Medulla oblongata (tissue), 1 donor: Measurements from ENCODE around the gene AJUBA.
"Not testable (repeated sequence)": the region's sequence is repeated elsewhere in the genome, so short reads cannot be mapped to it uniquely, and the experiment has no call there.

Experiments
- DNase-seq: peaks from one replicate; pipeline ENCODE4 v3.0.0-alpha.2; 2015; ENCODE audit errors: extremely low spot score

Gene AJUBA

DNA sequence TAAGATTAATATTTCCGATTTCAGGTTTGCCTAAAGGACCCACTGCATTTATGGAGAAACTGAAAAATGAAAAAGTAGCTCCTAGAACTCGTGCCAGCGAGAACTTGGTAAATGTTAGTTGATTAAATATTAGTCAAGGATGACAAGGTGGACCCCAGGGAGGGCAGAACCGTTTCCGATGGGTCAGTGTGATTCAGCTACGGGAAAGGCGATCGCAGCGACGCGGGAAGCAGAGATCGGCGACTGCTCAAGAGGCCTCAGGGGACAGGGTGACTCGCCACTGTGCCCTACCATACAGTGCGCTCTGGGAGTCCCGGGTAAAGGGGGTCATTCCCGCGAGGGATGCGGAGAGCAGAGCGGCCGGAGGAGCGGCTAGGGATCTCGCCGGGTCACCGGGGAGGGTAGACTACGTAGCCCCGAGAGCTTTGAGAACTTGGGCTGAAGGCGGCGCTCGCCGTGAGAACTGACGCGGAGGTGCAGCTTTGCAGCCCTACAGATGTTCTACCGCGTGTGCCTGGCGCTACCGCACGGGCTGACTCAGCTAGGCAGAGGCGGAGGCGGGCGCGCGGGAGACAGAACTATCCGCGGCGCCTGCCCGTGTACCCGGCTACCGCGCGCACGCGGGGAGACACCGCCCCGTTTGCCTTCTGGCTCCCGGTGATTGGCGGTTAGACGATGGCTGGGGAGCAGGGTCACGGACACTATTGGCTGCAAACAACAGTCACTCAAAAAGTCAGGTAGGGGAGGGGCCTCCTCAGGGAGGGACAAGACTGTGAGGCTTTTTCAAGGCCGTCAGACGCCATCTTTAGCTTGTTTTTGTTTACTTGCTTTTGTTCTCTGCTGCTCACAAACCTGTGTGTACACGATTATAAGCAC, 24.4 kb upstream of the AJUBA start:
- peak; percentile 99 for DNase-seq

GRCh38 chr14:23006188-23006534, 23.8 kb upstream of the AJUBA start:
- no peak for DNase-seq

- DNase-seq = no peak
These were observed 23.3 kb upstream of the AJUBA start for GRCh38 chr14:23005451-23006187.

DNA sequence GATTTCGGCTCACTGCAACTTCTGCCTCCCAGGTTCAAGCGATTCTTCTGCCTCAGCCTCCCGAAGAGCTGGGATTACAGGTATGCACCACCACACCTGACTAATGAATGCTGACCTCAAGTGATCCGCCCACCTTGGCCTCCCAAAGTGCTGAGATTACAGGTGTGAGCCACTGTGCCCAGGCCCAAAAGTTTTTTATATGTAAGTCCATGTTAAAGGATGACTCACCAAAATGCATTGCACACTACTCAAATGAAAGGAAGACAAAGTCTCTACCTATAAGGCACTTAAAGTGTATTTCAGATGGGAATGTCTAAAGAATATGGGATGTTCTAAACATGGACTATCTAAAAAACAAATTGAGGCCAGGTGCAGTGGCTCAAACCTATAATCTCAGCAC, 21.9 kb upstream of the AJUBA start:
- DNase-seq = not testable (repeated sequence)

DNA sequence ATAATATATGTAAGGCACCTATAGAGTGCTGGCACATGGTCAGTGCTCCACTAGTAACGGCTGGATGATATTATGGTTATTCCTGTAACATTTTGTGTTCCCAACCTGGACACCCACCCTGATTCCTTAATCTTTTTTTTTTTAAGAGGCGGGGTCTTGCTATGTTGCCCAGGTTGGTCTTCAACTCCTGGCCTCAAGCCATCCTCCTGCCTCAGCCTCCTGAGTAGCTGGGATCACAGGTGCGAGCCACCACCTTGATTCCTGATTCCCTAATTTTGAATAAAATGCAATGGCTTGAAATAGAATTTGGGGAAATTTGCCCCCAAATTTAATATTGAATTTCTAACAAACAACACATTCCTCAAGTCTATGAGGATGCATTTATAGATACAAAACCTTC, 20.2 kb upstream of the AJUBA start:
- no peak for DNase-seq

GRCh38 chr14:23000860-23001259, 18.5 kb upstream of the AJUBA start:
- DNase-seq = no peak

GRCh38 chr14:22998329-22999012, 16.1 kb upstream of the AJUBA start:
- no peak for DNase-seq

DNA sequence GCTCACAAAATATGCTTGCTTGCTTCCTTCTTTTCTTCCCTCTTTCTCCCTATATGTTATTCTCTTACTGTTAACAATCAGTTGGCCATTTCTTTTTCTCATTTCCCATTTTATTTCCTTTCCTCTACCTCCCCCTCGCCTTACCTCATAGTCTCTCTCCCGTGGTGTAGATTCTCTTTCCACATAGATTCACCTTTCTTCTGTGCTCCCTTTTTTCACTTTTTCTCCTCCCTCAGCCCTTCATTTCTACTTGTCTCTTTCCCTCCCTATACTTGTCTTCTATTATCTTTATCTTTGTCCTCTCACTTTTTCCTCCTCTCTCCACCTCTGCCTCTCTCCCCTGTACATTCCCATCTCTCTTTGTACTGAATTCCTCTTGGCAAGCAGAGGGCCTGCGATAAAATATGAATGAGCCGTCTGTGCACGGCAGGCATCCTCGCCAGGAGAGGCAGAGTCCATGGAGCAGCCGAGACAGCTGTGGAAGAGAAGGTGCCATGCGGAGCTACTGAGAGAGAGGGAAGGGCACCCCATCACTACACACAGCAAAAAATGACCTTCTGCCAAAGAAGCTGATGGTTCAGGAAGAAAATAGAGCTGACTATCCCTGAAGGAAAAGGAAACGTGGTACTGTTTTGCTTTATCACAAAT, 15.4 kb upstream of the AJUBA start:
- no peak for DNase-seq

DNA sequence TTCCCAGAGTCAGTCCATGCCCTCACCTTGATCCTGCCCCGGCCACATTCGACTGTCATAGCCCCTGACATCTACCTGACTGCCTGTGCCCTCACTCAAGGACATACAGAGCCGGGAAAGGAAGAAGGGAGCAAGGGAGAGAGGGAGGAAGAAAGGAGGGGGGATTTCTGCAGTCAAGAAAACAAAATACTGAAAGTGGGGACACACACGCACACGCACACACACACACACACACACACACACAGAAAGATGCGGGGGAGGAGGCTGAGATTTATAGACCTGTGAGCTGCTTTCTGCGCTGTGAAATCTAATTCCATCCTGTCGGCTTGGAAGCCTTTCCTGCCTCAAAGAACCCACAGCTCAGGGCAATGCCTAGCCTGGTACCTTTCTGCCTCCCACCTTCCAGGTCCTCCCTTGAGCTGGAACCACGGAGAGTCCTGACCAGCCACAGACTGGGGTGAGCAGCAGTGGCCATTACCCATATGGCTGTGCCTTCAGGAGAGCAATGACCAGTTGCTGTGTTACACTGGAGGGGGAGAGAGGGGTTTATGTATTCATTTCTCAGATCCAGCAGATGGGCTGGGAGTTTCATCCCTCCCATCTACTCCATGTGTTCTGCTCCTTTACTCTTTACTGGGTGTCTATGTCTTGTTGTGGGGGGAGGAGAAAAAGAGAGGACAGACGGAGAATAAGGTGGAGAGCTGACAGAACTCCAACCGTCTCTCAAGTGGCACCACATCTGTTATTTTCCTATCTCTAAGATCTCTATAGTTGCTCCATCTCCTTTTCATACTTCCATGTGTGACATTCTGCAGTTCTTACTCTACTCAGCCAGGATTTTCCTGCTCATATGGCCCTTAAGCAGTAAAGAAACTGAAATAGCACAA, 14.7 kb upstream of the AJUBA start:
- DNase-seq = no peak

DNA sequence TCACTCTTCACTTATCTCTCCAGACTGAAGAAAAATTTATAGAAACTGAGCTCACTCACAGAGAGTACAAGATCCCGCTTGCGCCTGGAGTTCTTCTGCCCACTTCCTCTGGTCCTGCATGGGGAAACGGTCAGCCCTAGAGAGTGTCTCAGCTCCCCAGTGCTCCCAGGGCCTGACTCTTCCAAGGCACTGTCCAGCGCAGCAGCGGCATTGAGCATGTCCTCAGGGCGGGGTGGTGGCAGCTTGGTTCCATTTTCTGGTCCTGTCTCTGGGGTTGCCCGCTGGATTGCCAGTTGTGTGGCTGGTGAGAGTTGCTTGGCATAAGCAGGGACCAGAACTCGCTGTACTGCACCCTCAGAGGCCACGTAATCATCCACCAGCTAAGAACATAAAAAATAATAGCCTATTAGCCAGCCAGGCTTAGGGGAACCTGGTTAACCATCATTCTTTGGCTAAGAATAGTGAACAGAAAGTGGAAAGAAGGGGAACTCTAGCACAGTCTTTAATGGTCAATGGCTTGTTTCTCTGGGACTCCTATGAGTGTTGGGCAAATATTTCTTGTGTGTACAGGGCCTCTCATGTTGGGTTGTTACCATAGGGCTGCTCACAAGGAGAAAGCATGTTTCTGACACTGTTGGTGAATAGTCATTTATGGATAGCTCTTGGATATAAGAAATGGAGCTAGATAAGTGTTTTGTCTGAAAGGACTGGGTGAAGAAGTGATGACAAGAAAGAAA, 13.7 kb upstream of the AJUBA start:
- DNase-seq = no peak

- DNase-seq = no peak
These were observed 12.5 kb upstream of the AJUBA start for GRCh38 chr14:22994762-22995275.

GRCh38 chr14:22993517-22993916, 11.2 kb upstream of the AJUBA start:
- DNase-seq = no peak

GRCh38 chr14:22991852-22992251, 9.5 kb upstream of the AJUBA start:
- no peak for DNase-seq

DNA sequence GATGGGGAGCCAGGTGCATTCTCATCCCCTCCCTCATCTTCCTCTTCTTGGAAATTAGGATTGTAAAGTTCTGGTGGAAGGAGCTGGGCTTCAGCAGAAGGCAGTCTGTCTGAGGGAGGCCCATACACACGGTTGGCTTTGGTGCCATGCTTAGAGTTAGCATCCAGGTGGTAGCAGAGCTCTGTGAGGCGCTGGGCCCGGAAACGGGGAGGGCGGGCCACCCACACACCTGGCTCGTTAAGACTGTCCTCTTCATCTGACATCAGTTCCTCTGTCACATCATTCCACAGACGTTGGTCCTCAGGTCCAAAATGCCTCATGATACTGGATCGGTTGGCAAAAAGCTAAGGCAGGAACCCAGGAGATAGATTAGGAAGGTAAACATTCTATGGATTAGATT, 4.9 kb upstream of the AJUBA start:
- no peak for DNase-seq

DNA sequence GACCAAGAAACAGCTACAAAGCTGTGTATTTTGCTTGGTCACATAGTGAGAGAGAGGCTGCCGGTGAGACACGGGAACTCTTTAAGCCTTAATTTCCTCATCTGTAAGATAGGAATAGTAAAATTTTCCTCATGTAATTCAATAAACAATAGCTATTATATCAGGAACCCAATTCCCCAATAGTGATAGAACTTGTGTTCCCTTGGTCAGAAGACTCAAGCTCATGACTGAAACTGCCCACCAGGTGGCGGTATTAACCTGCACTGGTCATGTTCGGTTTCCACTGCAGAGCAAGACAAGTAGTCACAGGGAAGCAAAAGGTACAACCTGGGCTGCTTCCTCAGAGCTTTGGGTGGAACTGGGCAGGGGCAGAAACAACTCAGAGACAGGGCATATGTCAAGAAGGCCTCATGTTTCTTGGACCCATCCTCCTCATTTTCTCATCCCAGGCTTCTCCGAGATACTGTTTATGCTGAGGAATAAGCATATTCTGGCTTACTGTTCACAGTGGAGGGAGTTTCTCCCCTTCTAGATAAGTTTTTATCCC, 4.2 kb upstream of the AJUBA start:
- peak; percentile 96 for DNase-seq

DNA sequence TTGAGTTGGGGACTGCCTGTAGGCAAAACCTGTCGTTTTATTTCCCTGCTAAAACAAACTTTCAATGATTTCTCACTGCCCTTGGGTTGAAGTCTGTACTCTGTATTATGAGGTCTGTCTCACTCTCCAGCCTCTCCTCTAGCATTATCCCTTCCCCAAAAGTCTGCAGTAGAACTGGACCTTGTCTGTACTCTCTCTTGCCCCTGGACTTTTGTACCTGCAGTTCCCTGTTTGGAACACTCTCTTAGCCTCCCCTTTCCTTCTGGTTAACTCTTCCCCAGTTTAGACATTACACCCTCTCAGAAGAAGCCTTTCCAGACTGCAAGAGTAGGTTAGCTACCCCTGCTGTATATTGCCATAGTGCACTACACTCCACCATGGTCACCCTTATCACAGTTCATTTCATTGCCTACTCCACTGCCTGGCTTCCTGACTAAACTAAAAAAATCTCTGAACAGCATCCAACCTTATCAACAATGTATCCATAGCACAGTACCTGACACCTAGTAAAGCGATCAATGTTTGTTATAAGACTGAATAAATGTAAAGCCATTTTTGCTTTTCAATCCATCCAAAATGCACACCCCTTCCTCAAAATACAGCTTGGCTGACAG, 3.6 kb upstream of the AJUBA start:
- no peak for DNase-seq

- DNase-seq = no peak
These were observed 2.8 kb upstream of the AJUBA start for GRCh38 chr14:22984959-22985658.

- no peak for DNase-seq
These were observed 375 bp downstream of the AJUBA start for GRCh38 chr14:22981876-22982476.
